ENCODE measurements around the gene WWOX.

WWOX gene

GRCh38 chr16:79171504-79171903 is 1072.0 kb downstream of the WWOX start:
- no peak for DNase-seq (ENCODE audit: low read depth in 2 of 2)

GRCh38 chr16:79171931-79172705 is 1072.7 kb downstream of the WWOX start:
- no peak for DNase-seq (ENCODE audit: low read depth in 2 of 2)

- no peak for DNase-seq (ENCODE audit: low read depth in 2 of 2)
These were observed 1073.6 kb downstream of the WWOX start for GRCh38 chr16:79172976-79173500.

GRCh38 chr16:79173919-79174318 is 1074.5 kb downstream of the WWOX start:
- DNase-seq (ENCODE audit: low read depth in 2 of 2) = no peak

- no peak for DNase-seq (ENCODE audit: low read depth in 2 of 2)
These were observed 1076.0 kb downstream of the WWOX start for GRCh38 chr16:79175286-79176057.

- no peak for DNase-seq (ENCODE audit: low read depth in 2 of 2)
These were observed 1077.6 kb downstream of the WWOX start for GRCh38 chr16:79177018-79177417.

GRCh38 chr16:79181419-79181818 is 1082.0 kb downstream of the WWOX start:
- DNase-seq (ENCODE audit: low read depth in 2 of 2) = no peak

- no peak for DNase-seq (ENCODE audit: low read depth in 2 of 2)
These were observed 1083.2 kb downstream of the WWOX start for GRCh38 chr16:79182616-79183015.

GRCh38 chr16:79183571-79183970 is 1084.1 kb downstream of the WWOX start:
- no peak for DNase-seq (ENCODE audit: low read depth in 2 of 2)

- no peak for DNase-seq (ENCODE audit: low read depth in 2 of 2)
These were observed 1085.1 kb downstream of the WWOX start for GRCh38 chr16:79184464-79185030.

- no peak for DNase-seq (ENCODE audit: low read depth in 2 of 2)
These were observed 1086.3 kb downstream of the WWOX start for GRCh38 chr16:79185711-79186110.

GRCh38 chr16:79186196-79186595 is 1086.7 kb downstream of the WWOX start:
- no peak for DNase-seq (ENCODE audit: low read depth in 2 of 2)

GRCh38 chr16:79188115-79188738 is 1088.8 kb downstream of the WWOX start:
- DNase-seq (ENCODE audit: low read depth in 2 of 2) = no peak

- DNase-seq (ENCODE audit: low read depth in 2 of 2) = no peak
These were observed 1089.3 kb downstream of the WWOX start for GRCh38 chr16:79188739-79189122.

- DNase-seq (ENCODE audit: low read depth in 2 of 2) = no peak
These were observed 1091.1 kb downstream of the WWOX start for GRCh38 chr16:79190542-79190941.

GRCh38 chr16:79191933-79192332 is 1092.5 kb downstream of the WWOX start:
- no peak for DNase-seq (ENCODE audit: low read depth in 2 of 2)

- no peak for DNase-seq (ENCODE audit: low read depth in 2 of 2)
These were observed 1093.5 kb downstream of the WWOX start for GRCh38 chr16:79192904-79193303.

- DNase-seq (ENCODE audit: low read depth in 2 of 2) = no peak
These were observed 1094.8 kb downstream of the WWOX start for GRCh38 chr16:79194291-79194690.

- DNase-seq (ENCODE audit: low read depth in 2 of 2) = no peak
These were observed 1096.5 kb downstream of the WWOX start for GRCh38 chr16:79195938-79196337.

GRCh38 chr16:79201436-79201835 is 1102.0 kb downstream of the WWOX start:
- no peak for DNase-seq (ENCODE audit: low read depth in 2 of 2)

GRCh38 chr16:79202977-79203376 is 1103.5 kb downstream of the WWOX start:
- no peak for DNase-seq (ENCODE audit: low read depth in 2 of 2)

- DNase-seq (ENCODE audit: low read depth in 2 of 2) = no peak
These were observed 1105.0 kb downstream of the WWOX start for GRCh38 chr16:79204486-79204885.

All from activated CD8-positive, alpha-beta memory T cell treated with anti-CD3 and anti-CD28 coated beads for 4 hours (primary cell).